Calu3 (cell line): ENCODE results near the gene PRKAG2. TPM values are rescaled to one million over a fixed set of nuclear protein-coding genes. Genes with fewer than 3 reads are reported as not detected.

Experiments
- BruUV-seq: library from RNA; stranded (reverse); fragments of 400-500 nt; replicated peaks from 2 replicates; lab custom pipeline; 2021; lab: Mats Ljungman, UMichigan
- CTCF ChIA-PET: fragments of 300-600 bp; sonication (Branson Sonifier 250); formaldehyde crosslinking; loops from one replicate; lab custom pipeline; 2022; ENCODE audit warnings: antibody characterized with exemption; lab: Charles Lee
- DNase-seq: peaks from one replicate; pipeline ENCODE4 v3.0.0; 2022
- H3K27ac Mint-ChIP-seq: one replicate; pipeline ENCODE4 v1.8.0; 2022; ENCODE audit warnings: mixed read lengths; ENCODE audit not compliant: unreplicated experiment
- H3K27me3 Mint-ChIP-seq: one replicate; pipeline ENCODE4 v1.8.0; 2022; ENCODE audit warnings: mixed read lengths; ENCODE audit not compliant: unreplicated experiment
- H3K36me3 Mint-ChIP-seq: one replicate; pipeline ENCODE4 v1.8.0; 2022; ENCODE audit warnings: mild to moderate bottlenecking, moderate library complexity, mixed read lengths; ENCODE audit not compliant: insufficient read depth, unreplicated experiment
- H3K4me1 Mint-ChIP-seq: one replicate; pipeline ENCODE4 v1.8.0; 2022; ENCODE audit warnings: mild to moderate bottlenecking, low read depth, mixed read lengths; ENCODE audit not compliant: unreplicated experiment
- H3K4me3 Mint-ChIP-seq: one replicate; pipeline ENCODE4 v1.8.0; 2022; ENCODE audit warnings: mild to moderate bottlenecking, low read depth, moderate library complexity, mixed read lengths; ENCODE audit not compliant: unreplicated experiment
- H3K9me3 Mint-ChIP-seq: one replicate; pipeline ENCODE4 v1.8.0; 2022; ENCODE audit warnings: low read depth, mixed read lengths; ENCODE audit not compliant: unreplicated experiment
- intact Hi-C: fragments of 100-400 bp; cut with micrococcal nuclease; formaldehyde crosslinking; loops from one replicate; pipeline ENCODE4 v1.10.0; 2022; ENCODE audit not compliant: unreplicated experiment
- total RNA-seq: library from RNA; stranded (reverse); gene quantifications from 2 replicates; pipeline ENCODE4 v1.2.3, GENCODE V29; 2022
- TF ChIP-seq, protein P1 (sequence below): fragments of 200-600 bp; IDR thresholded peaks from one replicate; pipeline ENCODE4 v1.8.0; 2022; ENCODE audit warnings: antibody characterized with exemption; ENCODE audit not compliant: unreplicated experiment

Gene PRKAG2
- total RNA-seq, 1 experiment from 2014 or later = 22.4 TPM

DNA sequence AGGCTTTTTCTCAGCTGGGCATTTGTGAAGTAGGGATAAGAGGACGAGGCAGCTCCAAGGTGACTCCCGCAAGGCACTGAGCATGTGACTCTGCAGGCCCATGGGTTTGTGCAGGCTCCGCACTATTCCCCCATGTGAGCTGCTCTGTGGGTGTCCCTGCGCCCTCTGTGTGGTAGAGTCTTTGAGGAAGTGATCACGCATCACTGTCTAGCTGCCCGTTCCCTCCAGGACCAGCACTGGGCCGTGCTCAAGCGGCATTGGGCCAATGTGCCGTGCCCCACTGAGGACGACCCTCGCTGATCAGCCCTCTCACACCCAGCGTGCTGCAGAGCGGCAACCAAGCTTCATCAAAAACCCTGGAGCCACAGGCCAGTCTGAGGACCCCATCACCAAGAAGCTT is 7.5 kb downstream of the PRKAG2 start:
- H3K36me3 Mint-ChIP-seq = no peaks in the 10 kb centered on the region
- H3K9me3 Mint-ChIP-seq = no peaks in the 10 kb centered on the region
- H3K4me3 Mint-ChIP-seq = no peak overlapping the region
- no peak overlapping the region for H3K27ac Mint-ChIP-seq
- TF ChIP-seq, protein P1, sequence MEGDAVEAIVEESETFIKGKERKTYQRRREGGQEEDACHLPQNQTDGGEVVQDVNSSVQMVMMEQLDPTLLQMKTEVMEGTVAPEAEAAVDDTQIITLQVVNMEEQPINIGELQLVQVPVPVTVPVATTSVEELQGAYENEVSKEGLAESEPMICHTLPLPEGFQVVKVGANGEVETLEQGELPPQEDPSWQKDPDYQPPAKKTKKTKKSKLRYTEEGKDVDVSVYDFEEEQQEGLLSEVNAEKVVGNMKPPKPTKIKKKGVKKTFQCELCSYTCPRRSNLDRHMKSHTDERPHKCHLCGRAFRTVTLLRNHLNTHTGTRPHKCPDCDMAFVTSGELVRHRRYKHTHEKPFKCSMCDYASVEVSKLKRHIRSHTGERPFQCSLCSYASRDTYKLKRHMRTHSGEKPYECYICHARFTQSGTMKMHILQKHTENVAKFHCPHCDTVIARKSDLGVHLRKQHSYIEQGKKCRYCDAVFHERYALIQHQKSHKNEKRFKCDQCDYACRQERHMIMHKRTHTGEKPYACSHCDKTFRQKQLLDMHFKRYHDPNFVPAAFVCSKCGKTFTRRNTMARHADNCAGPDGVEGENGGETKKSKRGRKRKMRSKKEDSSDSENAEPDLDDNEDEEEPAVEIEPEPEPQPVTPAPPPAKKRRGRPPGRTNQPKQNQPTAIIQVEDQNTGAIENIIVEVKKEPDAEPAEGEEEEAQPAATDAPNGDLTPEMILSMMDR = no peak
- no peak for DNase-seq
- CTCF ChIA-PET = interaction anchor here (0.6 kb wide), 1 partner anchor 268 kb away, joined by 3 read pairs; no protein-coding TSS in a partner anchor
- H3K27me3 Mint-ChIP-seq = peaks cover 64% of the 10 kb centered on the region
- no TSS peak for BruUV-seq
- intact Hi-C loops = no loop called here
- H3K4me1 Mint-ChIP-seq = no peaks in the 10 kb centered on the region

DNA sequence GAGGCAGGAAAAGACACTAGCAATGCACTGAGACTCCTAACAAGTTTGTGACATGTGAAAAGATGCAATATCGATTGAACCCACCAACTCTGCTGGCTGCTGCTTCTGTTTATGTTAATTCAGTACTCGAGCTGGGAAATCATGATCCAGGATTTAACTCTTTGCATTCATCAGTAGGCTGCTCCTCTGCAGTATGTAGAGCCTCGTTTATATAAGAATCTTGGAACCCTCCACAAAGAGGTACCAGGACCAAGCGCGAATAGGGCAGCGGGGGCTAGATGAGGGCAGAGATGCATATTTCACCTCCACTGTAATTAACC is 7.8 kb downstream of the PRKAG2 start:
- Mint-ChIP-seq H3K9me3 (no peaks in the 10 kb centered on the region), H3K4me1 (no peaks in the 10 kb centered on the region), H3K27ac (no peak overlapping the region), H3K4me3 (no peak overlapping the region), H3K36me3 (no peaks in the 10 kb centered on the region), H3K27me3 (peaks cover 66% of the 10 kb centered on the region)
- CTCF ChIA-PET = interaction anchor here (0.6 kb wide), 1 partner anchor 269 kb away, joined by 3 read pairs; no protein-coding TSS in a partner anchor
- BruUV-seq = no TSS peak
- intact Hi-C loops = no loop called here
- TF ChIP-seq, protein P1 = no peak
- no peak for DNase-seq

DNA sequence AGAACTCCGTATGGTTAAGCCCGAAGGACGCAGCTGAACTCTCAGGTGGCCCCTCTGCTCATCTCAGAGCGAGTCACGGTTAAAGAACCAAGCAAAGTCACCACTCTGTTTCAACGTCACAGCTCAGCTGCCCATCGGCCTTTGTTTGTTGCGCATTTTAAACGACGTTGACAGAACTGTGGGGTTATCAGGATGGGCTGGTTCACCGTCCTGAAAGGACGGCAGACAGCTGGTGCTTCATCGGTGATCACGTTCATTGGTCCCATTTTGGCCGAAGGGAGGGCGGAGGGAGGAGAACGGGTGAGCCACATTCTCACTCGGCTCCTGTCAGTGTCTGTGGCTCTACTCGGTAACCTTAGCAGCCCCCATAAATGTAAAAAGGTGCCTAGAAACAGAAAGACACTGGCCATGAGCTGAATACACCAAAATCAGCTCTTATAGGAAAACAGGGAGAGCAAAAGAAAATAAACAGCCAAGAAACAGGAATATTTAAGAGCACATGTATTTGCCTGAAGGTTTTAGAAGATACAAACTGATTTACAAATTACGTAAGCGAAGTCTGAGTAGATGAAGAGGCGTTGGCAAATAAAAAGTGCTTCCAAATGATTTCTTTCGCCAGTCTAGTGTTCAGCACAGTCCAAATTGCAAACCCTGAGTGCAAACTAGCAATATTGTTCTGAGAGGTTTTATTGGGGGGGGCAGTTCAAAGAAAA is 8.4 kb downstream of the PRKAG2 start:
- Mint-ChIP-seq H3K4me3 (no peak overlapping the region), H3K27ac (no peak overlapping the region), H3K27me3 (peaks cover 64% of the 10 kb centered on the region), H3K9me3 (no peaks in the 10 kb centered on the region), H3K4me1 (no peaks in the 10 kb centered on the region), H3K36me3 (no peaks in the 10 kb centered on the region)
- TF ChIP-seq, protein P1 = no peak
- DNase-seq = no peak
- intact Hi-C loops = no loop called here
- CTCF ChIA-PET = interaction anchor here (0.6 kb wide), 1 partner anchor 269 kb away, joined by 3 read pairs; no protein-coding TSS in a partner anchor
- BruUV-seq = no TSS peak

DNA sequence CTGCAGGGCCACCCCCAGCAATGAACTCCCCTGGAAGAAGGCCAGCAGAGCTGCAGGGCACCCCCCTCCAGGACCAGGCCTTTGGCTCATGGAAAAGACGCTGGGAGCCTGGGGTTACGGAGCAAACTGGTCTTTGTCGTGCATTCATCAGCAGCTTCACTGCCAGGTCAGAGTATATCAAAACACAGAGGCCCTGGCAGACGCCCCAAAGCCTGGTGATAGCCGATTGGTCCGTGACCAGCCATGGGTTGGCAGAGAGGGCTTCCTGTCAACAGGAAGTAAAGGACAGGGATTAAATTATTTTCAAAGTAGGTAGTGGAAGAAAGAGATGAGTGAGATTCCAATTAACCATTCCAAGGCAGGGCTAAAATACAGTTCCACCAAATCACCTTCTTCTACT is 9.0 kb downstream of the PRKAG2 start:
- Mint-ChIP-seq H3K27me3 (peaks cover 58% of the 10 kb centered on the region), H3K27ac (no peak overlapping the region), H3K4me1 (no peaks in the 10 kb centered on the region), H3K9me3 (no peaks in the 10 kb centered on the region), H3K36me3 (no peaks in the 10 kb centered on the region), H3K4me3 (no peak overlapping the region)
- intact Hi-C loops = no loop called here
- no TSS peak for BruUV-seq
- TF ChIP-seq, protein P1 = no peak
- DNase-seq = no peak
- CTCF ChIA-PET = no interaction called here
